Measurements from ENCODE around the gene TMCC2.

Gene TMCC2

DNA sequence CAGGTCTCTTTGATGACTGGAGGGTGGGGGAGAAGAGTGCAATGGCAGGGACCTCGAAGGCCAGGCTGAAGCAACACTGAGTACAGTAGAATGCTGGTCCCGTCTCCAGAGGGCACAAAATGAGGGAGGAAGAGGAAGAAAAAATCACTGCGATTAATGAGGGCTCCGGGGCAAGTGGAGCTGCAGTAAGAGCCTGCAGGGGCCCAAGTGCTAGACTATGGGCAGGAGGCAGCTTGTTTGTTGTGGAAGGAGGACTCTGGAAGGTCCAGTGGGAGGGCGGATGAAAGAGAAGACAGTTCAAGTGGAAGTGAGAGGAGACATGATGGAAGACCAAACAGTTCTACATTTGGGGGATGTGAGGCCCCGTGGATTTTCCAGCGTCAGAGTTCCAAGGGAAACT is 17.4 kb downstream of the TMCC2 start:
- no peak overlapping the region for H3K4me3 ChIP-seq (replicated peaks; ENCODE audit: insufficient read depth, low read length)
- TF ChIP-seq GABPA (IDR thresholded peaks at IDR 0.05; ENCODE audit: low read depth), result no peak
- no peak for TF ChIP-seq SPI1 (IDR thresholded peaks at IDR 0.05; ENCODE audit: borderline replicate concordance, low read depth)
- TF ChIP-seq, protein P1, sequence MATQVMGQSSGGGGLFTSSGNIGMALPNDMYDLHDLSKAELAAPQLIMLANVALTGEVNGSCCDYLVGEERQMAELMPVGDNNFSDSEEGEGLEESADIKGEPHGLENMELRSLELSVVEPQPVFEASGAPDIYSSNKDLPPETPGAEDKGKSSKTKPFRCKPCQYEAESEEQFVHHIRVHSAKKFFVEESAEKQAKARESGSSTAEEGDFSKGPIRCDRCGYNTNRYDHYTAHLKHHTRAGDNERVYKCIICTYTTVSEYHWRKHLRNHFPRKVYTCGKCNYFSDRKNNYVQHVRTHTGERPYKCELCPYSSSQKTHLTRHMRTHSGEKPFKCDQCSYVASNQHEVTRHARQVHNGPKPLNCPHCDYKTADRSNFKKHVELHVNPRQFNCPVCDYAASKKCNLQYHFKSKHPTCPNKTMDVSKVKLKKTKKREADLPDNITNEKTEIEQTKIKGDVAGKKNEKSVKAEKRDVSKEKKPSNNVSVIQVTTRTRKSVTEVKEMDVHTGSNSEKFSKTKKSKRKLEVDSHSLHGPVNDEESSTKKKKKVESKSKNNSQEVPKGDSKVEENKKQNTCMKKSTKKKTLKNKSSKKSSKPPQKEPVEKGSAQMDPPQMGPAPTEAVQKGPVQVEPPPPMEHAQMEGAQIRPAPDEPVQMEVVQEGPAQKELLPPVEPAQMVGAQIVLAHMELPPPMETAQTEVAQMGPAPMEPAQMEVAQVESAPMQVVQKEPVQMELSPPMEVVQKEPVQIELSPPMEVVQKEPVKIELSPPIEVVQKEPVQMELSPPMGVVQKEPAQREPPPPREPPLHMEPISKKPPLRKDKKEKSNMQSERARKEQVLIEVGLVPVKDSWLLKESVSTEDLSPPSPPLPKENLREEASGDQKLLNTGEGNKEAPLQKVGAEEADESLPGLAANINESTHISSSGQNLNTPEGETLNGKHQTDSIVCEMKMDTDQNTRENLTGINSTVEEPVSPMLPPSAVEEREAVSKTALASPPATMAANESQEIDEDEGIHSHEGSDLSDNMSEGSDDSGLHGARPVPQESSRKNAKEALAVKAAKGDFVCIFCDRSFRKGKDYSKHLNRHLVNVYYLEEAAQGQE (IDR thresholded peaks at IDR 0.05; ENCODE audit: insufficient replicate concordance, low read depth), result no peak
- no peak for TF ChIP-seq CTCF (IDR thresholded peaks at IDR 0.05; ENCODE audit: insufficient read depth, low read length)
- no peak for TF ChIP-seq POLR2AphosphoS5 (IDR thresholded peaks at IDR 0.05; ENCODE audit: low read depth)
- H3K27ac ChIP-seq (replicated peaks), result no peak overlapping the region
- no peaks in the 10 kb centered on the region for H3K27me3 ChIP-seq (ENCODE audit: insufficient read depth, poor library complexity, severe bottlenecking)
- no peak for DNase-seq (ENCODE audit: low read depth in 1 of 2, low spot score in 1 of 2)

GRCh38 chr1:205246351-205247119 is 18.8 kb downstream of the TMCC2 start:
- H3K27me3 ChIP-seq (ENCODE audit: insufficient read depth, poor library complexity, severe bottlenecking), result no peaks in the 10 kb centered on the region
- H3K27ac ChIP-seq (replicated peaks), result no peak overlapping the region
- no peak for DNase-seq (ENCODE audit: low read depth in 1 of 2, low spot score in 1 of 2)
- no peak overlapping the region for H3K4me3 ChIP-seq (replicated peaks; ENCODE audit: insufficient read depth, low read length)
- TF ChIP-seq SPI1 (IDR thresholded peaks at IDR 0.05; ENCODE audit: borderline replicate concordance, low read depth) (no peak), CTCF (IDR thresholded peaks at IDR 0.05; ENCODE audit: insufficient read depth, low read length) (no peak), GABPA (IDR thresholded peaks at IDR 0.05; ENCODE audit: low read depth) (no peak), POLR2AphosphoS5 (IDR thresholded peaks at IDR 0.05; ENCODE audit: low read depth) (no peak)
- TF ChIP-seq, protein P1 (IDR thresholded peaks at IDR 0.05; ENCODE audit: insufficient replicate concordance, low read depth), result no peak

DNA sequence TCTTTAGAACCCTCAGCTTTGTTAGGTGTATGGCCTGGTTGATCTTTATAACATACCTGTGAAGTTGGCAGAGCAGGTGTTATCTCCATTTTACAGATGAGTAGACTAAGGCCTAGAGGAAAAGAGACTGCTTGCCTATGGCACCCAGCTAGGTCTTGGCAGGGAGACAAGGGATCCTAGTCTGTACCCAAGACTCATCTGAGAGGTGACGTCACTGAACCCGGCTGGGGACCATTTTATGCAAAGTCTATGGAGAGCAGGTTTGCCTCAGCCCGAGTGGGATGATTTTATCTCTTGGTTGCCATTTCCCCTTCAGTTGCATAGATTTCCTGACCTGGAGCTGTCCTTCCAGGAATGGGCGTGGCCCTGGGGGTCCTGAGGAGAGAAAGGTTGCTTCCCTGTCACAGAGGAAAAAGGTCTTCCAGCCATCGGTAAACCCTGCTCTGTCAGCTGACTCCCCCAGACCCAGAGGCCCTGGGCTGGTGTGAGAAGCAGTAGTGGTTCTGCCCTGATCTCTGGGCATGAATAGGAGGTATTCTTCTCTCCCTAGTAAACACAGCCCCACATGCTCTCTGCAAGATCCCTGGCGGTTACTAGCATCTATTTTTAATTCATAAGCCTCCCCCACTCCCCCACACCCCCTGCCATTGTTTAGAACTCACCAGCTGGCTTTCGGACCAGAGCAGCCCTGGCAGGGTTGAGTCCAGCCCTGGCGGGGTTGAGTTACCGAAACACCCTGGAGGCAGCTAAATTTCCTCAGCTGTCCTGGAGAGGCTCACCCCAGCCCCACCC is 19.6 kb downstream of the TMCC2 start:
- Histone ChIP-seq H3K4me3 (replicated peaks; ENCODE audit: insufficient read depth, low read length) (no peak overlapping the region), H3K27me3 (ENCODE audit: insufficient read depth, poor library complexity, severe bottlenecking) (no peaks in the 10 kb centered on the region), H3K27ac (replicated peaks) (no peak overlapping the region)
- DNase-seq (ENCODE audit: low read depth in 1 of 2, low spot score in 1 of 2), result no peak
- TF ChIP-seq POLR2AphosphoS5 (IDR thresholded peaks at IDR 0.05; ENCODE audit: low read depth), result no peak
- no peak for TF ChIP-seq GABPA (IDR thresholded peaks at IDR 0.05; ENCODE audit: low read depth)
- TF ChIP-seq SPI1 (IDR thresholded peaks at IDR 0.05; ENCODE audit: borderline replicate concordance, low read depth), result no peak
- TF ChIP-seq CTCF (IDR thresholded peaks at IDR 0.05; ENCODE audit: insufficient read depth, low read length), result no peak
- TF ChIP-seq, protein P1 (IDR thresholded peaks at IDR 0.05; ENCODE audit: insufficient replicate concordance, low read depth), result no peak

All from HL-60 (cell line).